ENCODE results near the gene EGR4. TPM values are rescaled to one million over a fixed set of nuclear protein-coding genes. Genes with fewer than 3 reads are reported as not detected.
A peak's percentile ranks its signal among the peaks of the same experiment; 100 is the strongest.
"Not testable (repeated sequence)": the region's sequence is repeated elsewhere in the genome, so short reads cannot be mapped to it uniquely, and the experiment has no call there.

The EGR4 gene
- total RNA-seq, 1 donor from 2014 or later: not detected

- DNase-seq (ENCODE audit: low read depth): no peak
Observed at GRCh38 chr2:73263540-73264331, 29.6 kb downstream of the EGR4 start.

DNA sequence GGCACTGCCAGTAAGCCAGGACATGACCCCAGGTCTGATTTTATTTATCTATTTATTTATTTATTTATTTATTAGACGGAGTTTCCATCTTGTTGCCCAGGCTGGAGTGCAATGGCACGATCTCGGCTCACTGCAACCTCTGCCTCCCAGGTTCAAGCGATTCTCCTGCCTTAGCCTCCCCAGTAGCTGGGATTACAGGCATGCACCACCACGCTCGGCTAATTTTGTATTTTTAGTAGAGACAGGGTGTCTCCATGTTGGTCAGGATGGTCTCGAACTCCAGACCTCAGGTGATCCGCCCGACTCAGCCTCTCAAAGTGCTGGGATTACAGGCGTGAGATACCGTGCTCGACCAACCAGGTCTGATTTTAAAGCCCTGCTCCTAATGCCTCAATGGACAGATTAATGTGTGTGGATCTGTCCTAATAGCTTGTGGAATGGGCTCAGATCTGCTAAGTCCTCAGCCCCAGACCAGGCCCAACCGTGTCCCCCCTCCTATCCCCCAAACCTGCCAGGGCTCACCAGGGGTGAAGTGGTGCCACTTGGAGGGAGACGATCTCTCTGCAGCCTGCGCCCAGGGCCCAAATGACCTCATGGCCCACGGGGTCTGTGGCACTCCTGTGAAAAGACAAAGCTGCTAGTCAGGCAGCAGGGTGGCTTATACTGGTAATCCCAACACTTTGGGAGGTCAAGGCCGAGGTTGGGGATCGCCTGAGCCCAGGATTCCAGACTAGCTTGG lies 30.5 kb downstream of the EGR4 start:
- DNase-seq (ENCODE audit: low read depth): not testable (repeated sequence)

DNA sequence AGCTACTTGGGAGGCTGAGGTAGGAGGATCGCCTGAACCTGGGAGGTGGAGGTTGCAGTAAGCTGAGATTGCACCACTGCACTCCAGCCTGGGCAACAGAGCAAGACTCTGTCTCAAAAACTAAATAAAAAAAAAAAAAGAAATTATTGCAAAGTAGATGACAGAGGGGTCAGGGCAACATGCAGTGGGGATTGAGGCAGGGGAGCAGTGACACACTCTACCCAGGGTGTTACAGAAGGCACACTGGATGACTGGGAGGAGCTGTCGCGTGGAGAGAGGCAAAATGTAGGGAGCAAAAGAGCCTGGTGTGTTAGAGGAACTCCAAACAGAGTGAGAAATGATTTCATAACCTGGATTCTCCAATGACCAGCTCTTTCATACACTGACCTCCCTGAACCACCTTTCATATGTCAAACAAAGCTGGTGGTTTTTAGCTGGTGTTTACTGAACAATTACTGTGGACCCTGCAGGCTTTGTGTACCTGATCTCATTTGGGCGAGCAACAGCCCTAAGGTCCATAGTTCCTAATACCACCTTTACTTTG lies 31.2 kb downstream of the EGR4 start:
- no peak for DNase-seq (ENCODE audit: low read depth)

- peak; percentile 44 for DNase-seq (ENCODE audit: low read depth)
Observed at GRCh38 chr2:73260338-73260984, 32.9 kb downstream of the EGR4 start.

GRCh38 chr2:73259704-73260337 lies 33.5 kb downstream of the EGR4 start:
- no peak for DNase-seq (ENCODE audit: low read depth)

DNA sequence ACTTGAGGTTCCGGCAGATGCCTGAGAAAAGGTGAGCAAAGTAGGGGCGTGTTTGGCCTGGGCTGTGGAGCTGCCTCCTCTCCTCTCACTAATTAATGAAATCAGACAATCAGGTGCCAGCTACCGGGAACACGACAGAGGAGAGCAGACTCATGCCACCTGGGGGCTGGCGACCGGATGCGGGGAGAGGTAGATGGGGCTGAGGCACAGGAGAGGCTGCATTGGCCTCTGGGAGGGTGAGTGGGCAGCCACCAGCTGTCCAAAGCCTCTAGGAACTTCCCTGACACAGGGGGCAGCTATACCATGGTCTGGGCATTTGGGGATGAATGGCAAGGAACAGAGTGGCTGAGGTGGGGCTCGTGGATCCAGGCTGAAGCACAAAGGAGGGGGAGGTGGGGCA lies 34.1 kb downstream of the EGR4 start:
- DNase-seq (ENCODE audit: low read depth): no peak

DNA sequence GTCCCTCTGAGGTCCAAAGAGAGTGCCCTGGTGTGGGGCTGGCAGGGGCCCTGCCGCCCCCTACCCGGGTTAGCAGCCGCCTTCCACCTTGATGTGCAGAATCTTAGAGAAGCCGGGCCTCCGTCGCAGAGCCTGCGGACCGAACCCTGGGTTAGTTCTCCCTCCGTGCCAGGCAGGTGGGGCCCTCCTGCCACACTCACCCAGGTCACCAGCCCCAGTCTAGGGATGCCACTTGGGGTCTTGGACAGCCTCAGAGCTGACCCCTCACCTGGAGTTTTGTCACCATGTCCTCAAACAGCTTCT lies 34.5 kb downstream of the EGR4 start:
- no peak for DNase-seq (ENCODE audit: low read depth)

GRCh38 chr2:73258186-73258912 lies 35.0 kb downstream of the EGR4 start:
- no peak for DNase-seq (ENCODE audit: low read depth)

- DNase-seq (ENCODE audit: low read depth): no peak
Observed at GRCh38 chr2:73257425-73258125, 35.8 kb downstream of the EGR4 start.

GRCh38 chr2:73257021-73257420 lies 36.3 kb downstream of the EGR4 start:
- DNase-seq (ENCODE audit: low read depth): no peak

GRCh38 chr2:73256618-73256922 lies 36.8 kb downstream of the EGR4 start:
- DNase-seq (ENCODE audit: low read depth): no peak

DNA sequence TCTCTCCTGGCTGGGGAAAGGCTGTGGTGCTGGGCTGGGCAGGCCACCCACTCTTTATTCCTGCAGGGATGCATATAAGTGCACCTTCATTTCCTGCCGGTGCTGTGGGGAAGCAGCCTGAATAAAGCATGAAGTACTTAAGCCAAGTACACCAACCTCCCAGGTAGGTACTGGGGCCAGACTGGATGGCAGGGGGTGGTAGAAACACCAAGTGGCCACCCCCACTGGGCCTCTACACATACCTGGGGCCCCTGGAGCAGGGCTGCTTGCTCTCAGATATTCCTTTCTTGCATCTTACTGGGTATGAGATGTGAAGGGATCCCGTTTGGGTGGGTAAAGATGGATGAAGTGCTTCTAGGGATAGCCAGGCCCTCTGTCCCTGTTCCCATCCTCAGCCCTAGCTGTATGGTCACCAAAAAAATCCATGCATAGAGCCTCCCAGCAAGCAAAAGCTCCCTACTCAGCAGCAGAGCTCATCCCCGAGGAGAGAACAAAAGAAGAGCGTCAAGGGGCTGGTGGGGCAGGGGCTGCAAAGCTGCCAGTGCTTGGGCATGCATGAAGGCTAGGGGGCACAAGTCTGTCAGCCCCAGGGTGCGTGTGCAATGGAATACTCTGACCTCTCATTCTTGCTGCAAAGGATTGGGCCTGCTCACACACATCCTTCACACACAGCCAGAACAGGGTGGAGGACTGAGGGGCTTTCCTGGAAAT lies 37.3 kb downstream of the EGR4 start:
- DNase-seq (ENCODE audit: low read depth): no peak

DNA sequence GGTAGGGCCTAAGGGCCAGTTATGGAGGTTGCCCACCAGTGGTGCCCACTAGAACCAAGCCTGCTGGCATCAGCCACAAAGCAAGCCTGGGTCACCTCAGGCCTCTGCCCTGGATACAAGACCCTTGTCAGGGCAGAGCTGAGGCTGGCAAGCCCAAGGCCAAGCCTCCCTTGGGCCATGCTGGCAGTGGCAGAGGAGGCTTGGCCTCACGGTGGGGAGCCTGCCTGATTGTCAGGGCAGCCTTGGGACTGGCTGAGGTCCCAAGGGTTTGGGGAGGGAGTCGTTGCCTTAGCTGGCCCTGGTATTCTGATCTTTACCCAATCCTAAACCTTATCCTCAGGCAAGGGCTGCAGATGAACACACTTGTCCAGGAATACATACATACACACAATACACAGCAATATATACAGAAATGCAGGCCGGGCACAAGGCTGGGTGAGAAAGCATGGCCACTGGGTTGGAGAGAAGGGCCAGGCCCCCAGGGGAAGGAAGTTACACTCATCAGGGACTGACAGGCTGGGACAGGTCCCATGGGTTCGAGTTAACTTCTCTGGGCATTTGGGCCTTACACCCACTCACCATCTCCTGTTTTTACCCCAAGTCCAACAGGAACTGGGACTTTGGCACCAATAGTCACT lies 38.2 kb downstream of the EGR4 start:
- no peak for DNase-seq (ENCODE audit: low read depth)

GRCh38 chr2:73254343-73255006 lies 38.9 kb downstream of the EGR4 start:
- no peak for DNase-seq (ENCODE audit: low read depth)

- DNase-seq (ENCODE audit: low read depth): no peak
Observed at GRCh38 chr2:73253901-73254300, 39.4 kb downstream of the EGR4 start.

DNA sequence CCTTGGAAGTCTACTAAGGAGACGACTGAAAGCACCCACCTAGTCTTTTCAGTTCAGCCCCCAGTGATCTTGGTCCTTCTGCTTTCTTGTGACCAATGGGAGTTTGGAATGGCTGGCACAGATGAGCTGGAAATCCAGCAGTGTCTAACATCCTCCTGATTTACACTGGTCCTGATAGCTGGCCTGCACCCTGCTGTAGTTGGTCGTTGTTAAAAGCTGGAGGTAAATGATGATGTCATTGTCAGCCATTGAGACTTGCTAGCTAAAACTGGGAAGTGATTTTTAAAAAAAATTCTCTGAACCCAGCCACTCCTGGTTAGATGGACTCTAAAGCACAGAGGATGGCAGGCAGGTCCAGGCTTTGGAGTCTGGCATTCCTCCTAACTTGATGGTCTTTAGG lies 39.9 kb downstream of the EGR4 start:
- DNase-seq (ENCODE audit: low read depth): no peak

GRCh38 chr2:73252238-73253027 lies 40.9 kb downstream of the EGR4 start:
- no peak for DNase-seq (ENCODE audit: low read depth)
